ENCODE results near the gene OXNAD1.

DNA sequence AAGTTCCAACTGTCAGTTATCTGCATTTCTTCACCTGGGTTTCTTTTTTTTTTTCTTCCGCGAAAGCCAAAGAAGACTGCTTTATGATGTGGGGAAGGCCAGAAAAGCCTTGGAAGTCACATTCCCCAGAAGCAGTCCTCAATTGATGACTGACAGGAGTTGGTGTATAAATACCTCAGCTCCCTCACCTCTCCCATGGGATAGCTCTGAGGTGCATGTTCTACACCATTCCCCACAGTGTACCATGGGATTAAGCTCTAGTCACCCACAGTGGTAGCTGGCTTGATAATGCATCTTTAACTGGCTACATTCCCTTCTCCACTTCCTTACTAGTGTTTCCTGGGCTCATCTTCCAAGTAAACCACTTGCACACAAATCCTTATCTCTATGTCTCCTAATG is 30.7 kb upstream of the OXNAD1 start:
- no peak for TF ChIP-seq CTCF (IDR thresholded peaks at IDR 0.05; ENCODE audit: low read length)
- no peak for TF ChIP-seq EZH2 (optimal IDR thresholded peaks at IDR 0.05; ENCODE audit: low read depth, low read length)

Measured in MM.1S (cell line).